Transverse colon (tissue), 4 donors: ENCODE measurements around the gene LONP1.

Experiments
- POLR2AphosphoS5 ChIP-seq, 3 donors: sonication (generic); formaldehyde crosslinking; IDR thresholded peaks; one replicate each; pipeline ENCODE4 v1.6.1; 2016; ENCODE audit warnings: antibody characterized with exemption in 3 of 3
- TF ChIP-seq, protein P1 (sequence below), 5 experiments: fragments of 200-600 bp in 3 of 5; fragments of 450-650 bp in 2 of 5; sonication (generic) in 3 of 5; IDR thresholded peaks; 1 replicate in 2 of 5; 2 replicates in 3 of 5; pipeline ENCODE4 v1.5.1; 2016 to 2017; ENCODE audit warnings: antibody characterized with exemption in 5 of 5, inconsistent platforms in 3 of 5, mild to moderate bottlenecking in 2 of 5, moderate library complexity in 1 of 5

DNA sequence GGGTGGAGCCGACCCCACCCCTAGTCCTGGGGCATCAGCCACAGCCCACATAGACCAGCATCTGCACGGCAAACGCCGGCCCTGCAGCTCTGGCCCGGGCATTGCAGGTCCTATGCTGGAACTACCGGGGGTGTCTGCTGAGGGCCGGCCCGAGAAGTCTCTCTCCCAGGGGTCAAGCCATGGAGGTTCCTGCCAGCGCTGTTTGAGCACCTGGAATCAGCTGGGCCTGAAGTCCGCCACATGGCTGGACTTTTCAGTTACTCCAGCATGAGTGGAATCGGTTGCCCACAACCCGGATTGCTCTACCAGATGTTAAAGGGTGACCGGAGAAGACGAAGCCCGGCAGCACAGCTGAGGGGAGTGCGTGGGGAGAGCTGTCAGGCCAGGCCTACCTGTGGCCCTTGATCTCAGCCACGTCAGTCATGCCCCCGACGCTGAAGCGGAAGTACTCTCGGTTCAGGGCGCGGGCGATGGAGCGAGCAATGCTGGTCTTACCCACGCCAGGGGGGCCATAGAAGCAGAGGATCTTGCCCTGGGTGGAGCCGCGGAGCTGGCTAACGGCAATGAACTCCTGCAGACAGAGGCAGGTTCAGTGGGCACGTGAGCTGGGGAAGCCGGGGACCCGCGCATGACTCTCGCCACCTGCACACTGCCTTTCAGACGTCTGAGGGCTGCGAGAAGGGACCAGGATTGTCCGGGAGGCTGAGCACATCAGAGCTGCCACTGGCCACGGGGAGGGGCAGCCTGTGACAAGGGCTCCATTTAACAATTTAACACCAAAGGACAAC is 21.1 kb downstream of the LONP1 start:
- TF ChIP-seq POLR2AphosphoS5 (IDR thresholded peaks at IDR 0.05) = no peak
- TF ChIP-seq, protein P1, sequence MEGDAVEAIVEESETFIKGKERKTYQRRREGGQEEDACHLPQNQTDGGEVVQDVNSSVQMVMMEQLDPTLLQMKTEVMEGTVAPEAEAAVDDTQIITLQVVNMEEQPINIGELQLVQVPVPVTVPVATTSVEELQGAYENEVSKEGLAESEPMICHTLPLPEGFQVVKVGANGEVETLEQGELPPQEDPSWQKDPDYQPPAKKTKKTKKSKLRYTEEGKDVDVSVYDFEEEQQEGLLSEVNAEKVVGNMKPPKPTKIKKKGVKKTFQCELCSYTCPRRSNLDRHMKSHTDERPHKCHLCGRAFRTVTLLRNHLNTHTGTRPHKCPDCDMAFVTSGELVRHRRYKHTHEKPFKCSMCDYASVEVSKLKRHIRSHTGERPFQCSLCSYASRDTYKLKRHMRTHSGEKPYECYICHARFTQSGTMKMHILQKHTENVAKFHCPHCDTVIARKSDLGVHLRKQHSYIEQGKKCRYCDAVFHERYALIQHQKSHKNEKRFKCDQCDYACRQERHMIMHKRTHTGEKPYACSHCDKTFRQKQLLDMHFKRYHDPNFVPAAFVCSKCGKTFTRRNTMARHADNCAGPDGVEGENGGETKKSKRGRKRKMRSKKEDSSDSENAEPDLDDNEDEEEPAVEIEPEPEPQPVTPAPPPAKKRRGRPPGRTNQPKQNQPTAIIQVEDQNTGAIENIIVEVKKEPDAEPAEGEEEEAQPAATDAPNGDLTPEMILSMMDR (IDR thresholded peaks at IDR 0.05) = no peak
